Mucosa of descending colon (tissue), 3 donors: Measurements from ENCODE around the gene MYO3B. TPM values are rescaled to one million over a fixed set of nuclear protein-coding genes. Genes with fewer than 3 reads are reported as not detected.
A peak's percentile ranks its signal among the peaks of the same experiment; 100 is the strongest.

Source experiments
- ATAC-seq: fragments of 200-7000 bp; cut with Tn5 transposase; one replicate; pipeline ENCODE4 v1.9.1; 2020; ENCODE audit warnings: mild to moderate bottlenecking, moderate library complexity
- DNase-seq, 3 donors: peaks; one replicate each; pipeline ENCODE4 v3.0.0-alpha.2; 2020
- H3K36me3 ChIP-seq: fragments of 200-600 bp; one replicate; pipeline ENCODE4 v1.8.0; 2021; ENCODE audit warnings: low read depth, mild to moderate bottlenecking
- H3K4me1 ChIP-seq: fragments of 200-600 bp; one replicate; pipeline ENCODE4 v1.8.0; 2021; ENCODE audit warnings: low read depth, mild to moderate bottlenecking
- H3K4me3 ChIP-seq: fragments of 200-600 bp; one replicate; pipeline ENCODE4 v1.8.0; 2021; ENCODE audit warnings: mild to moderate bottlenecking
- H3K9me3 ChIP-seq: fragments of 200-600 bp; one replicate; pipeline ENCODE4 v1.8.0; 2021; ENCODE audit warnings: mild to moderate bottlenecking
- intact Hi-C, 2 donors: fragments of 100-400 bp; cut with DNase I in 1 of 2; cut with micrococcal nuclease in 1 of 2; formaldehyde crosslinking; loops; one replicate each; pipeline versions ENCODE4 v1.11.0 to v1.11.1; 2022; cut with DNase I, micrococcal nuclease
- total RNA-seq, 3 donors: library from RNA; stranded (reverse); fragmentation: NEBNext Ultra II Directional in 2 of 3; extraction: Animal tissue kit (Norgen Biotek cat#: 25700) in 2 of 3; gene quantifications; one replicate each; pipeline versions ENCODE4 v1.2.1 to v1.2.4, GENCODE V29; 2021 to 2023
- TF ChIP-seq, protein P1 (sequence below): fragments of 200-600 bp; IDR thresholded peaks from one replicate; pipeline ENCODE4 v1.8.0; 2022; ENCODE audit warnings: antibody characterized with exemption, mild to moderate bottlenecking
- donor health status: DM: no; HTN: no; CAD: no; lungs with moderate emphysema.
- donor health status: DM: no; HTN: no; CAD: no.
- donor health status: DM: no; HTN: yes; CAD: no.

The MYO3B gene
- total RNA-seq, 3 donors from 2014 or later: 0.06 to 0.39 (median 0.09) TPM

DNA sequence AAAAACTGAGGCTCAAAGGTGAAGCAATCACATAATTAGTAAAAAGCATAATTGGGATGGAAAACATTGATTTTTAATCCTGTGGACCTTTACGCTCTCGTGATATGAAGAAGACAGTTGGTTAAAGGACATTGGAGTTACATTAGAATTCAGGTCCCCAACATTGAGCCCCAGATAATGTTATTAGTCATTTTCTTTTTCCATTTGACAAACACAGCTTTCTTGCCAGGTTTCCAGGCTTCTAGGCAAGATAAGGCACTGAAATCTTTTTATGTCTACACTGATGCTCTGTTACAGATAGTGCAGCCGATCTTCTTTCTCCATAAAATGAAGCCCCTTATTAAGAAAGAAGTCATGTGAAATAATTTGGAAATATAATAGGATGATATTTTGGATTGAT lies 38.5 kb downstream of the MYO3B start:
- DNase-seq: no peak
- Histone ChIP-seq H3K9me3 (no peaks in the 10 kb centered on the region), H3K36me3 (no peaks in the 10 kb centered on the region), H3K4me1 (no peaks in the 10 kb centered on the region), H3K4me3 (no peak overlapping the region)
- ATAC-seq: no peak
- TF ChIP-seq, protein P1, sequence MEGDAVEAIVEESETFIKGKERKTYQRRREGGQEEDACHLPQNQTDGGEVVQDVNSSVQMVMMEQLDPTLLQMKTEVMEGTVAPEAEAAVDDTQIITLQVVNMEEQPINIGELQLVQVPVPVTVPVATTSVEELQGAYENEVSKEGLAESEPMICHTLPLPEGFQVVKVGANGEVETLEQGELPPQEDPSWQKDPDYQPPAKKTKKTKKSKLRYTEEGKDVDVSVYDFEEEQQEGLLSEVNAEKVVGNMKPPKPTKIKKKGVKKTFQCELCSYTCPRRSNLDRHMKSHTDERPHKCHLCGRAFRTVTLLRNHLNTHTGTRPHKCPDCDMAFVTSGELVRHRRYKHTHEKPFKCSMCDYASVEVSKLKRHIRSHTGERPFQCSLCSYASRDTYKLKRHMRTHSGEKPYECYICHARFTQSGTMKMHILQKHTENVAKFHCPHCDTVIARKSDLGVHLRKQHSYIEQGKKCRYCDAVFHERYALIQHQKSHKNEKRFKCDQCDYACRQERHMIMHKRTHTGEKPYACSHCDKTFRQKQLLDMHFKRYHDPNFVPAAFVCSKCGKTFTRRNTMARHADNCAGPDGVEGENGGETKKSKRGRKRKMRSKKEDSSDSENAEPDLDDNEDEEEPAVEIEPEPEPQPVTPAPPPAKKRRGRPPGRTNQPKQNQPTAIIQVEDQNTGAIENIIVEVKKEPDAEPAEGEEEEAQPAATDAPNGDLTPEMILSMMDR: no peak
- intact Hi-C loops: no loop called here

DNA sequence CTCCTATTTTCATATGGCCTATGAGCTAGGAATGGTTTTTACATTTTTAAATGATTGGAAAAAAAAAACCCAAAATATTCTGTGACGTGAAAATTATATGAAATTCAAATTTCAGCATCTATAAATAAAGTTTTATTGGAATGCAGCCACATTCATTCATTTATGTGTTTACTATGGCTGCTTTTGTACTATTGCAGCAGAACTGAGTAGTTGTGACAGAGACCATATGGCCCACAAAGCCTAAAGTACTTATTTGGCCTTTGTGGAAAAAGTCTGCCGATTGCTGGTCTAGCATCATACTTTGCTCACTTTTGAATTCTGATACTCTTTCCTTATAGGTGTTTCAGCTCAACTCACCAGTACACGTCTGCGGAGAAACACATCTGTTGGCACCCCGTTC lies 39.0 kb downstream of the MYO3B start:
- Histone ChIP-seq H3K9me3 (no peaks in the 10 kb centered on the region), H3K4me1 (no peaks in the 10 kb centered on the region), H3K36me3 (no peaks in the 10 kb centered on the region), H3K4me3 (no peak overlapping the region)
- TF ChIP-seq, protein P1: no peak
- DNase-seq (no peak), ATAC-seq (no peak)
- intact Hi-C loops: no loop called here

DNA sequence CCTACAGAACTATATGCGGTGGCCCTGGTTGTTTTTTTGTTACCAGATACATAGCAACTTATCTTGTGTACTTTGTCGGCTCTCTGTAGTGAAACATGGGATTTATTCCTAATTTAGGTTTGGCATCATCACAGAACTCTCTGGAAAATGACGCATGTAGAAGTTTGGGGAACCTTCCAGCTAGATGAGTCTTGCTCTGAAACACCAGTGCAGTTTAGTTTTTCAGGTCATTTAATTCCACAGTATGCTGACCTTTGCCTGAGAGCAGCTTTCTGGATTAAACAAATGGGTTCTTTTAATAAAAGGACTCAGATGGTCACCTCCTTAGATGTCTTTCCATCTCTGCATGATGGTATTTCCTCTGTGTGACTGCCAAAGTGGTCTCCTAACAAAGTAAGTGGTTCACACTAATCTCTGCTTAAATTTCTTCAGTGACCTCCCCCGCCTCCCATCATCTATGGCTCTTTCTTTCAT lies 39.9 kb downstream of the MYO3B start:
- ATAC-seq: peak; percentile 55
- TF ChIP-seq, protein P1: no peak
- Histone ChIP-seq H3K4me1 (no peaks in the 10 kb centered on the region), H3K36me3 (no peaks in the 10 kb centered on the region), H3K4me3 (no peak overlapping the region), H3K9me3 (no peaks in the 10 kb centered on the region)
- no peak for DNase-seq
- intact Hi-C loops: no loop called here

DNA sequence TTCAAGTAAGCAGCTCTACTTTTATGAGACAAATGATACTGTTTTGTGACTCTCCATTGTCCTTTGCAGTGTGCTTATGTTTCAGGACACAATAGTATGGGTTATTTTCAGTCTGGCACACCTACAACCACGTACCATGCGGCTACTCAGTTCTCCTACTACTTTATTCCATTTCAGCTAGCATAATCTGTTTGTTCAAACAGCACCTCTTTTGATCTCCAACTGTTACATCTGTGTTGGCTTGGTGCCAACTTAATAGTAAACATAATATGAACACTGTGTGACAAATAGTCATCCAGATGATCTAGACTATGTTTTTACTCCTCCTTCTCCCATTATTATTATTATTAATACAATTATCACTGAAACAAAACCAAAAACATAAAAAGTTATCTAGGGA lies 40.5 kb downstream of the MYO3B start:
- DNase-seq (no peak), ATAC-seq (no peak)
- TF ChIP-seq, protein P1: no peak
- no peaks in the 10 kb centered on the region for H3K9me3 ChIP-seq
- H3K4me1 ChIP-seq: no peaks in the 10 kb centered on the region
- intact Hi-C loops: no loop called here
- no peaks in the 10 kb centered on the region for H3K36me3 ChIP-seq
- H3K4me3 ChIP-seq: no peak overlapping the region

DNA sequence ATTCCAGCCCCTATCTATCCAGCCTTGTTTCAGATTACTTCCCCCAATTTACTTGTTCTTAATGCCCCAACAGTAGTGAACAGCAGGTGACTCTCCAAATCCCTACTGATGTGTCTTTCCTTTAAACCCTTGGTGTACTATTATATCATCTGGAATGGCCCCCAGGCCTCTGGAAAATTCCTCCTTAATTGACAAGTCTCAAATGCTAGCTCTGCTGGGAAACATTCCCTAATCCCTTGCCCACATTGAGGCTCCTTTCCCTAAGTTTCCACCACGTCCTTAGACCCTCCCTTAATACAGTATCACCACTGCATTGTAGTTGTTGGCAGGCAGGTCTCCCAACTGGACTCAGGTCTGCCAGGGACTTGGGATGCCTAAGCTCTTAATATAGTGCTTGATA lies 41.0 kb downstream of the MYO3B start:
- no peak for ATAC-seq
- no peak for DNase-seq
- no peaks in the 10 kb centered on the region for H3K9me3 ChIP-seq
- no peaks in the 10 kb centered on the region for H3K4me1 ChIP-seq
- no peak overlapping the region for H3K4me3 ChIP-seq
- H3K36me3 ChIP-seq: no peaks in the 10 kb centered on the region
- intact Hi-C loops: no loop called here
- TF ChIP-seq, protein P1: no peak
